GM10248 (cell line): ENCODE measurements around the gene HECW1.
"Not testable (repeated sequence)": the region's sequence is repeated elsewhere in the genome, so short reads cannot be mapped to it uniquely, and the experiment has no call there.

Source experiments
- CTCF ChIA-PET: fragments of 300-600 bp; sonication (Branson Sonifier 250); formaldehyde crosslinking; extraction: SDS; loops from one replicate; lab custom pipeline; 2021; ENCODE audit warnings: antibody characterized with exemption; lab: Yijun Ruan, JAX
- POLR2A ChIA-PET: fragments of 350-650 bp; sonication (Branson Sonifier 250); formaldehyde crosslinking; extraction: SDS; loops from one replicate; lab custom pipeline; 2020; ENCODE audit warnings: antibody characterized with exemption; lab: Yijun Ruan, JAX
- DNase-seq: peaks from one replicate; pipeline ENCODE4 v3.0.0; 2012; ENCODE audit errors: extremely low spot score
- CTCF ChIP-seq: IDR thresholded peaks from 2 replicates; pipeline ENCODE4 v1.5.1; 2012; ENCODE audit warnings: mild to moderate bottlenecking, low read depth; ENCODE audit errors: extremely low read depth, missing control alignments, control extremely low read depth

HECW1 gene

DNA sequence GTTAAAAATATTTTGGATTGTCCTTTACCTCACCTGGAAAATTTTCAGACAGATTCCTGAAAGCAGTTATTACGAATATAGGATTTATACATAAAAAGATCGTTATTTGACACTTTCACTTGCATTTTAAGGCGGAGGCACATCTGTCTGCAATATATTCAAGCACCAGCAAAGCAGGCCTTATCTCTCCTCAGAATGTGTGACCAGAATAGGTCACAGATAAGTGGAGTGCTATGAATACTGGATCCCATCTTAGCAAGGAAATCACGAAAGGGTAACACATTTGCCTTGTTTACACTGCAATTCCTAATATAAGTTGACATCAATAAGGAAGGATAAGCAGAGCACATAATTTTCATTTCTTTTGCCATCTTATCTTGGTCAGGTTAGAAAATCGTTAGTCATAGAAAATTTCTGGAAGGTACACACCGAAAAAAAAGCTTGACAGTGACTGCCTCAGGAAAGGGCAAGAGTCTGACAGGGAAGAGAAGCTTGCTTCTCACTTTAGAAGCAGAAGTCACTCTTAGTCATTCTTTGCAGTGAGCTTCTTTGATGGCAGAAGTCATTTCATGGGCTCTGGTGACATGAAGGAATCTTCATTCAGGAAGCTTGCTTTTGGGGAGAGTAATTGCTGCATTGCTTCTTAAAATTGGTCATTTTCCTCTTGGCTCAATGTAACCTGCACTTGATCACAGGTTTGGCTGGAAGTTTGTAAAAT is 372.4 kb downstream of the HECW1 start:
- CTCF ChIA-PET = interaction anchor here (0.9 kb wide), 2 partner anchors 9 to 60 kb away, joined by 3 to 4 read pairs; no protein-coding TSS in a partner anchor
- POLR2A ChIA-PET = no interaction called here
- no peak for DNase-seq
- no peak for TF ChIP-seq CTCF

DNA sequence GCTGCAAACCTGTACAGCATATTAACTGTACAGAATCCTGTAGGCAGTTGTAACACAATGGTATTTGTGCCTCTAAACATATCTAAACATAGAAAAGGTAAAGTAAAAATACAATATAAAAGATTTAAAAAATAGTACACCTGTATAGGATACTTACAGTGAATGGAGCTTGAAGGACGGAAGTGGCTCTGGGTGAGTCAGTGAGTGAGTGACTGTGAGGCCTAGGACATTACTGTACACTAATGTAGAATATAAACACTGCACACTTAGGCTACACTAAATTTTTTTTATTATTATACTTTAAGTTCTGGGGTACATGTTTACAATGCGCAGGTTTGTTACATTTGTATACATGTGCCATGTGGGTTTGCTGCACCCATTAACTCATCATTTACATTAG is 373.1 kb downstream of the HECW1 start:
- TF ChIP-seq CTCF = no peak
- no peak for DNase-seq
- ChIA-PET POLR2A (no interaction called here), CTCF (interaction anchor here (0.9 kb wide), 1 partner anchor 61 kb away, joined by 3 read pairs; no protein-coding TSS in a partner anchor)

DNA sequence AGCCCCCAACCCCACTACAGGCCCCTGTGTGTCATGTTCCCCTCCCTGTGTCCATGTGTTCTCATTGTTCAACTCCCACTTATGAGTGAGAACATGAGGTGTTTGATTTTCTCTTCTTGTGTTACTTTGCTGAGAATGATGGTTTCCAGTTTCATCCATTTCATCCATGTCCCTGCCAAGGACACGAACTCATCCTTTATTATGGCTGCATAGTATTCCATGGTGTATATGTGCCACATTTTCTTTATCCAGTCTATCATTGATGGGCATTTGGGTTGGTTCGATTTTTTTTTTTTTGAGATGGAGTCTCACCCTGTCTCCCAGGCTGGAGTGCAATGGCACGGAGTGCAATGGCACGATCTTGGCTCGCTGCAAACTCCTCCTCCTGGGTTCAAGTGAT is 373.6 kb downstream of the HECW1 start:
- POLR2A ChIA-PET, CTCF ChIA-PET: not testable (repeated sequence)

DNA sequence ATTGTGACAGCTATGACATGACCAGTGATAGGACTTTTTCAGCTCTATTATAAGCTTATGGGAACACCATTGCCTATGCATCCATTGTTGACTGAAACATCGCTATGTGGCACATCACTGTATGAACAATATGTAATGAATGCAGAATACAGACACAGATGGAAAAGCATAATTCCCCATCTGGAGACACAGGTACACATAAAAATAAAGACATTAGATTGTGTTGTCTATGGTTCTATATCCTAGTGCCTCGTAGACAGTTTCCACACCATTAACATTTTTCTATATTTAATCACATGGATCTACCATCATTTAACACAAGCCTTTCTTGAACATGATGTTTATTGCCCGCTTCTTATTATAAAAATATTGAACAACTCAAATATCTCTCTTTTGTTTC is 374.2 kb downstream of the HECW1 start:
- TF ChIP-seq CTCF = no peak
- ChIA-PET CTCF (interaction anchor here (1.8 kb wide), 1 partner anchor 96 kb away, joined by 5 read pairs; the partner anchor contains the start of gene STK17A), POLR2A (no interaction called here)
- DNase-seq = no peak

More for the DNA sequence above, 373.6 kb downstream of the HECW1 start:
- DNase-seq = not testable (repeated sequence)

DNA sequence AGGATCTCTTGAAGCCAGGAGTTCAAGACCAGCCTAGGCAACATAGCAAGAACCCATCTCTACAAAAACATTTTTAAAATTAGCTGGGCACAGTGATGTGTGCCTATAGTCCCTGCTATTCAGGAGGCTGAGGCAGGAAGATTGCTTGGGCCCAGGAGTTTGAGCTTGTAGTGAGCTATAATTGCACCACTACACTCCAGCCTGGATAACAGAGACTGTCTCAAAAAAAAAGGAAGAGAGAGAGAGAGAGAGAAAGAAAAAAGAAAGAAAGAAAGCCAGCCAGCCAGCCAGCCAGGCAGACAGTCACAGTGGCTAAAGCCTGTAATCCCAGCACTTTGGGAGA is 375.3 kb downstream of the HECW1 start:
- CTCF ChIA-PET = interaction anchor here (1.8 kb wide), 1 partner anchor 95 kb away, joined by 5 read pairs; the partner anchor contains the start of gene STK17A
- DNase-seq = no peak
- POLR2A ChIA-PET = no interaction called here

DNA sequence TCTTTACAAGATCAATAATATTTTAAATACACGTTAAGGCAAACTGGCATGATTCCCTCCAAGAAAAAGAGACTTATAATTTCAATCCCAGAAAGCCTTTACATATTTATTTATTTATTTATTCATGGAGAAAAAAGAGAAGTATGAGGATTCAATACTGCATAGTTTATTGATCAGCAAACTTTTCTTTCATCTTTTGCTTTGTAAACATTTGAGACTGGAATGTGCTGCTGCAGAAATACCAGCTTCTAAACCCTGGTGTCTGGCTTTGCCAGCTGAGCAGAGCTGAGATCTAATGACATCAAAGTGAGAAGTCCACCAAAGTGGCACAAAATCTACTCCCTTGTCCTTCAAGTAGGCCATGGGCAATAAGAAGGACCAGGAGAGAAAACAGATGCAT is 376.8 kb downstream of the HECW1 start:
- TF ChIP-seq CTCF = no peak
- CTCF ChIA-PET = no interaction called here
- POLR2A ChIA-PET = no interaction called here
- no peak for DNase-seq

More for the DNA sequence above, 375.3 kb downstream of the HECW1 start:
- no peak for TF ChIP-seq CTCF

DNA sequence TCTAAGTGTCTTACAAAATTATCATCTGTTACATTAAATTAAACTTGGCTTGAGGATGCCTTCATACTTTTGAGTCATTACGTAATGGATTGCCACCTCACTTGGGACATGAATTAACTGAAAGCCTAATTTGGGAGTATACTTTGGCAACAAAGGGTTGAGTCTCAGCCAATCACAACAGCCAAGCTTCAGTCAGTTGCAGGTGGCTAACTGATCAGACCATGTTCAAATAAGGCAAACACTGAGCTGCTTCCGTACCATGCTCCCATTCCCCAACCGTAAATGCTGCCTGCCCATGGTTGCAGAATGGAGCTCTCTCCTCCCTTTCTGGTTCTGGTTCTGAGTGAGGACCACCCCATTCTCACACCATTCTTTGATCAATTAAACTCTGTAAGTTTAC is 377.6 kb downstream of the HECW1 start:
- DNase-seq = no peak
- ChIA-PET POLR2A (no interaction called here), CTCF (interaction anchor here (0.9 to 1.1 kb wide), 2 partner anchors 10 to 12 kb away, joined by 3 to 5 read pairs; no protein-coding TSS in a partner anchor)
- TF ChIP-seq CTCF = no peak
